ENCODE data around the gene NRG3. TPM values are rescaled to one million over a fixed set of nuclear protein-coding genes. Genes with fewer than 3 reads are reported as not detected.

Gene NRG3
- total RNA-seq, 1 experiment from 2014 or later: not detected

- TF ChIP-seq ZBTB33 (IDR thresholded peaks at IDR 0.05; ENCODE audit: extremely low read depth, insufficient replicate concordance, low read length) (no peak), MAX (IDR thresholded peaks at IDR 0.05) (no peak)
Observed at GRCh38 chr10:82861889-82862288, 986.9 kb downstream of the NRG3 start (continued).

GRCh38 chr10:82865366-82865765, 990.4 kb downstream of the NRG3 start:
- no peaks in the 10 kb centered on the region for H3K36me3 ChIP-seq (ENCODE audit: control insufficient read depth in 1 of 2, insufficient read depth in 2 of 2, low read length in 2 of 2)
- RAD21 ChIA-PET (ENCODE audit: low non-redundant PET in 1 of 2, low total read pairs in 2 of 2, uncharacterized antibody in 2 of 2, unreplicated experiment in 2 of 2): no interaction called here
- H3K79me2 ChIP-seq (ENCODE audit: insufficient read depth, low read length): no peaks in the 10 kb centered on the region
- no peak overlapping the region for H3K4me2 ChIP-seq (ENCODE audit: low read length)
- TF ChIP-seq YY1 (IDR thresholded peaks at IDR 0.05; ENCODE audit: extremely low read depth, insufficient replicate concordance, low read depth, low read length) (no peak), MAX (IDR thresholded peaks at IDR 0.05) (no peak), FOSL1 (IDR thresholded peaks at IDR 0.05; ENCODE audit: low read depth) (no peak), POLR2A (IDR thresholded peaks at IDR 0.05; ENCODE audit: borderline replicate concordance, extremely low read depth, insufficient read depth, insufficient read length) (no peak), REST (IDR thresholded peaks at IDR 0.05; ENCODE audit: low read depth) (no peak), ATF3 (IDR thresholded peaks at IDR 0.05) (no peak), ZNF274 (IDR thresholded peaks at IDR 0.05; ENCODE audit: low read depth, low read length) (no peak), CBX3 (IDR thresholded peaks at IDR 0.05; ENCODE audit: low read depth) (no peak), CEBPB (IDR thresholded peaks at IDR 0.05; ENCODE audit: low read depth) (no peak), EZH2 (IDR thresholded peaks at IDR 0.05) (no peak), ZBTB33 (IDR thresholded peaks at IDR 0.05; ENCODE audit: extremely low read depth, insufficient replicate concordance, low read length) (no peak), SIN3A (IDR thresholded peaks at IDR 0.05; ENCODE audit: low read depth) (no peak), ELF1 (IDR thresholded peaks at IDR 0.05; ENCODE audit: borderline replicate concordance, low read depth) (no peak), RAD21 (IDR thresholded peaks at IDR 0.05; ENCODE audit: low read depth) (no peak), SP1 (IDR thresholded peaks at IDR 0.05; ENCODE audit: low read depth) (no peak)
- ATAC-seq: no peak
- H3K4me1 ChIP-seq (ENCODE audit: control insufficient read depth in 1 of 2, insufficient read depth in 2 of 2, low read length in 2 of 2): no peaks in the 10 kb centered on the region
- H3K9me2 ChIP-seq (ENCODE audit: insufficient read depth): no peaks in the 10 kb centered on the region
- no peak overlapping the region for H3K4me3 ChIP-seq (replicated peaks in 1 of 2; ENCODE audit: low read depth in 1 of 2, low read length in 2 of 2)
- POLR2A ChIA-PET: no interaction called here
- H4K20me1 ChIP-seq (ENCODE audit: insufficient read depth): no peaks in the 10 kb centered on the region
- CTCF ChIA-PET: no interaction called here
- BruUV-seq (replicated peaks): no TSS peak
- intact Hi-C loops (cut with micrococcal nuclease): no loop called here
- H2AFZ ChIP-seq (ENCODE audit: low read depth, low read length, poor library complexity, severe bottlenecking): no peak overlapping the region
- no peak overlapping the region for H3K9ac ChIP-seq (ENCODE audit: low read length)
- DNase-seq (ENCODE audit: low read depth, low spot score): no peak
- peaks cover 5 to 20% of the 10 kb centered on the region in 2 experiments; a peak in 2 of 4 replicates for H3K9me3 ChIP-seq (ENCODE audit: control insufficient read depth in 1 of 2, insufficient read depth in 1 of 2, low read depth in 1 of 2, low read length in 2 of 2)
- H3K27ac ChIP-seq (ENCODE audit: low read depth, low read length): no peak overlapping the region
- no peaks in the 10 kb centered on the region for H3K27me3 ChIP-seq (ENCODE audit: insufficient read depth, low read length)
